ENCODE measurements around the gene TFEC.
"Not testable (repeated sequence)": the region's sequence is repeated elsewhere in the genome, so short reads cannot be mapped to it uniquely, and the experiment has no call there.

Gene TFEC

GRCh38 chr7:116011584-116011983 is 19.0 kb downstream of the TFEC start:
- TF ChIP-seq, protein P1, sequence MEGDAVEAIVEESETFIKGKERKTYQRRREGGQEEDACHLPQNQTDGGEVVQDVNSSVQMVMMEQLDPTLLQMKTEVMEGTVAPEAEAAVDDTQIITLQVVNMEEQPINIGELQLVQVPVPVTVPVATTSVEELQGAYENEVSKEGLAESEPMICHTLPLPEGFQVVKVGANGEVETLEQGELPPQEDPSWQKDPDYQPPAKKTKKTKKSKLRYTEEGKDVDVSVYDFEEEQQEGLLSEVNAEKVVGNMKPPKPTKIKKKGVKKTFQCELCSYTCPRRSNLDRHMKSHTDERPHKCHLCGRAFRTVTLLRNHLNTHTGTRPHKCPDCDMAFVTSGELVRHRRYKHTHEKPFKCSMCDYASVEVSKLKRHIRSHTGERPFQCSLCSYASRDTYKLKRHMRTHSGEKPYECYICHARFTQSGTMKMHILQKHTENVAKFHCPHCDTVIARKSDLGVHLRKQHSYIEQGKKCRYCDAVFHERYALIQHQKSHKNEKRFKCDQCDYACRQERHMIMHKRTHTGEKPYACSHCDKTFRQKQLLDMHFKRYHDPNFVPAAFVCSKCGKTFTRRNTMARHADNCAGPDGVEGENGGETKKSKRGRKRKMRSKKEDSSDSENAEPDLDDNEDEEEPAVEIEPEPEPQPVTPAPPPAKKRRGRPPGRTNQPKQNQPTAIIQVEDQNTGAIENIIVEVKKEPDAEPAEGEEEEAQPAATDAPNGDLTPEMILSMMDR (conservative IDR thresholded peaks at IDR 0.05; ENCODE audit: low read depth, low read length): no peak
- no peaks in the 10 kb centered on the region for H3K4me1 ChIP-seq (ENCODE audit: low read depth, poor library complexity, severe bottlenecking)
- H3K4me3 ChIP-seq (IDR thresholded peaks at IDR 0.05; ENCODE audit: insufficient read depth, low read depth, low read length): no peak overlapping the region
- H2AFZ ChIP-seq (ENCODE audit: low read depth): no peak overlapping the region
- no peaks in the 10 kb centered on the region for H3K79me2 ChIP-seq (ENCODE audit: insufficient read depth, low read depth)
- no peak overlapping the region for H3K27ac ChIP-seq
- H4K20me1 ChIP-seq (ENCODE audit: insufficient read depth): no peaks in the 10 kb centered on the region
- H3K9ac ChIP-seq: no peak overlapping the region
- H3K36me3 ChIP-seq (ENCODE audit: insufficient read depth): no peaks in the 10 kb centered on the region
- H3K4me2 ChIP-seq: no peak overlapping the region
- H3K27me3 ChIP-seq (ENCODE audit: insufficient read depth, low read depth): no peaks in the 10 kb centered on the region

DNA sequence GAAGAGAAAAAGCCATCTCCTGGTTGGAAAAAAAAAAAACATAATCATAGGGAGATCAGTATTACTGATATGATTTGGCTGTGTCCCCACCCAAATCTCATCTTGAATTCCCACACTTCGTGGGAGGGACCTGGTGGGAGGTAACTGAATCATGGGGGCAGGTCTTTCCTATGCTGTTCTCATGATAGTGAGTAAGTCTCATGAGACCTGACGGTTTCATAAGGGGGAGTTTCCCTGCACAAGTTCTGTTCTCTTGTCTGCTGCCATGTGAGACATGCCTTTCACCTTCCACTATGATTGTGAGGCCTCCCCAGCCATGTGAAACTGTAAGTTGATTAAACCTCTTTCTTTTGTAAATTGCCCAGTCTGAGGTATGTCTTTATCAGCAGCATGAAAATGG is 25.8 kb downstream of the TFEC start:
- H3K27ac ChIP-seq; H3K79me2 ChIP-seq (ENCODE audit: insufficient read depth, low read depth); H4K20me1 ChIP-seq (ENCODE audit: insufficient read depth); H3K4me3 ChIP-seq (IDR thresholded peaks at IDR 0.05; ENCODE audit: insufficient read depth, low read depth, low read length); H3K36me3 ChIP-seq (ENCODE audit: insufficient read depth); H2AFZ ChIP-seq (ENCODE audit: low read depth); H3K4me1 ChIP-seq (ENCODE audit: low read depth, poor library complexity, severe bottlenecking); H3K9ac ChIP-seq; H3K4me2 ChIP-seq; H3K27me3 ChIP-seq (ENCODE audit: insufficient read depth, low read depth): not testable (repeated sequence)

GRCh38 chr7:115997221-115997620 is 33.3 kb downstream of the TFEC start:
- no peaks in the 10 kb centered on the region for H3K36me3 ChIP-seq (ENCODE audit: insufficient read depth)
- no peaks in the 10 kb centered on the region for H3K27me3 ChIP-seq (ENCODE audit: insufficient read depth, low read depth)
- H4K20me1 ChIP-seq (ENCODE audit: insufficient read depth): no peaks in the 10 kb centered on the region
- no peak overlapping the region for H3K4me3 ChIP-seq (IDR thresholded peaks at IDR 0.05; ENCODE audit: insufficient read depth, low read depth, low read length)
- H3K9ac ChIP-seq: no peak overlapping the region
- H2AFZ ChIP-seq (ENCODE audit: low read depth): no peak overlapping the region
- no peaks in the 10 kb centered on the region for H3K4me1 ChIP-seq (ENCODE audit: low read depth, poor library complexity, severe bottlenecking)
- H3K4me2 ChIP-seq: no peak overlapping the region
- no peaks in the 10 kb centered on the region for H3K79me2 ChIP-seq (ENCODE audit: insufficient read depth, low read depth)
- no peak overlapping the region for H3K27ac ChIP-seq
- TF ChIP-seq, protein P1 (conservative IDR thresholded peaks at IDR 0.05; ENCODE audit: low read depth, low read length): no peak

DNA sequence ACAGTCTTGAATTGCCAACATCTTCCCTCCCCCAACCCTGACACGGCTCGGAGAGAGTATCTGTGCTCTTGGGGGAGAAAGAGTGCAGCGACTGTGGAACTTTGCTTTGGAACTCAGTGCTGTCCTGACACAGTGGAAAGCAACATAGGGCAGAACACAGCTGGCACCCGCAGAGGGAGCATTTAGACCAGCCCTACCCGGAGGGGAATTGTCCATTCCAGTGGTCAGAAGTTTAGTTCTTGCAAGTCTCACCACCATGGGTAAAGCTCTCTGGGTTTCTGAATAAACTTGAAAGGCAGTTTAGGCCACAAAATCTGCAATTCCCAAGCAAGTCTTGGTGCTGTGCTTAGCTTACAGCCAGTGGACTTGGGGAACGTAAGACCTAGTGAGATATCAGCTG is 34.9 kb downstream of the TFEC start:
- Histone ChIP-seq H3K79me2 (ENCODE audit: insufficient read depth, low read depth) (no peaks in the 10 kb centered on the region), H3K9ac (no peak overlapping the region), H4K20me1 (ENCODE audit: insufficient read depth) (no peaks in the 10 kb centered on the region), H3K4me3 (IDR thresholded peaks at IDR 0.05; ENCODE audit: insufficient read depth, low read depth, low read length) (no peak overlapping the region), H3K4me2 (no peak overlapping the region), H2AFZ (ENCODE audit: low read depth) (no peak overlapping the region), H3K36me3 (ENCODE audit: insufficient read depth) (no peaks in the 10 kb centered on the region), H3K27me3 (ENCODE audit: insufficient read depth, low read depth) (no peaks in the 10 kb centered on the region), H3K4me1 (ENCODE audit: low read depth, poor library complexity, severe bottlenecking) (no peaks in the 10 kb centered on the region), H3K27ac (no peak overlapping the region)
- TF ChIP-seq, protein P1 (conservative IDR thresholded peaks at IDR 0.05; ENCODE audit: low read depth, low read length): no peak

GRCh38 chr7:115988401-115988800 is 42.2 kb downstream of the TFEC start:
- Histone ChIP-seq H3K4me2 (no peak overlapping the region), H2AFZ (ENCODE audit: low read depth) (no peak overlapping the region), H3K4me3 (IDR thresholded peaks at IDR 0.05; ENCODE audit: insufficient read depth, low read depth, low read length) (no peak overlapping the region), H4K20me1 (ENCODE audit: insufficient read depth) (no peaks in the 10 kb centered on the region), H3K27ac (no peak overlapping the region), H3K79me2 (ENCODE audit: insufficient read depth, low read depth) (no peaks in the 10 kb centered on the region), H3K9ac (no peak overlapping the region), H3K27me3 (ENCODE audit: insufficient read depth, low read depth) (no peaks in the 10 kb centered on the region), H3K36me3 (ENCODE audit: insufficient read depth) (no peaks in the 10 kb centered on the region), H3K4me1 (ENCODE audit: low read depth, poor library complexity, severe bottlenecking) (no peaks in the 10 kb centered on the region)
- TF ChIP-seq, protein P1 (conservative IDR thresholded peaks at IDR 0.05; ENCODE audit: low read depth, low read length): no peak
